Measurements from ENCODE around the gene CELSR1. TPM values are rescaled to one million over a fixed set of nuclear protein-coding genes. Genes with fewer than 3 reads are reported as not detected.

The CELSR1 gene
- total and polyA plus RNA-seq, 8 donors, result 0.75 to 3.2 (median 1.2) TPM

GRCh38 chr22:46410291-46410808 lies 127.1 kb downstream of the CELSR1 start:
- no peak for FAIRE-seq
- no peaks in the 10 kb centered on the region for H3K27me3 ChIP-seq
- intact Hi-C loops (cut with DNase I), result no loop called here
- TF ChIP-seq, protein P1, sequence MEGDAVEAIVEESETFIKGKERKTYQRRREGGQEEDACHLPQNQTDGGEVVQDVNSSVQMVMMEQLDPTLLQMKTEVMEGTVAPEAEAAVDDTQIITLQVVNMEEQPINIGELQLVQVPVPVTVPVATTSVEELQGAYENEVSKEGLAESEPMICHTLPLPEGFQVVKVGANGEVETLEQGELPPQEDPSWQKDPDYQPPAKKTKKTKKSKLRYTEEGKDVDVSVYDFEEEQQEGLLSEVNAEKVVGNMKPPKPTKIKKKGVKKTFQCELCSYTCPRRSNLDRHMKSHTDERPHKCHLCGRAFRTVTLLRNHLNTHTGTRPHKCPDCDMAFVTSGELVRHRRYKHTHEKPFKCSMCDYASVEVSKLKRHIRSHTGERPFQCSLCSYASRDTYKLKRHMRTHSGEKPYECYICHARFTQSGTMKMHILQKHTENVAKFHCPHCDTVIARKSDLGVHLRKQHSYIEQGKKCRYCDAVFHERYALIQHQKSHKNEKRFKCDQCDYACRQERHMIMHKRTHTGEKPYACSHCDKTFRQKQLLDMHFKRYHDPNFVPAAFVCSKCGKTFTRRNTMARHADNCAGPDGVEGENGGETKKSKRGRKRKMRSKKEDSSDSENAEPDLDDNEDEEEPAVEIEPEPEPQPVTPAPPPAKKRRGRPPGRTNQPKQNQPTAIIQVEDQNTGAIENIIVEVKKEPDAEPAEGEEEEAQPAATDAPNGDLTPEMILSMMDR (IDR thresholded peaks at IDR 0.05), result no peak
- 84 to 90% methylated on average over 28 of the region's 28 CpGs for WGBS, 2 donors
- no peaks in the 10 kb centered on the region for H3K4me1 ChIP-seq
- ATAC-seq, result no peak
- DNase-seq, result no peak
- no peak overlapping the region for H3K27ac ChIP-seq
- H3K9me3 ChIP-seq, result no peaks in the 10 kb centered on the region
- no peaks in the 10 kb centered on the region for H3K36me3 ChIP-seq
- H3K4me3 ChIP-seq, result no peak overlapping the region

DNA sequence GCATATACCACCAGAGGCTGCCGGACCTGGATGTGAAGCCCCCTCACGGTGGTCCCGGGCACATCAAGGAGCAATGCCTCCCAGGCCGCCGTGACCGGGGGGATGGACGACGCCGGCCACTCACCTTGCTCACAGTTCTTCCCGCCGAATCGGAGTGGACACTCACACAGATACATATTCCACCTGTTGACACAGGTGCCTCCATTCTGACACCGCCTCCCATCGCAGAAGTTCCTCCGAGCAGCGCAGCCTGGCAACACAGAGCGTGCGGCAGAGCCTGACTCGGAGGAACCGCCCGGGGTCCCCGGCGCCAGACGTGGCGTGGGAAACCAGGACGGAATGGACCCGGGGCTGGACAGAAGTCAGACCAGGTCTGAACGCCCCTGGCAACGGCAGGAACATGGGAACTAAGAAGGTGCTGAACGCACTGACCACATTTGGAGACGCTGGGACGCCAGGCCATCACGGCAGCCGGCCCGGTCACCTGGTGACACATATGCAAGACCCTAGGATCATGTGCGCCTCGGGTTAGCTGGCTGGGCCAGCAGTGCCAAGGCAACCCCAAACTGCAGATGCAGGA lies 127.7 kb downstream of the CELSR1 start:
- Histone ChIP-seq H3K4me1 (no peaks in the 10 kb centered on the region), H3K36me3 (no peaks in the 10 kb centered on the region), H3K27me3 (no peaks in the 10 kb centered on the region), H3K27ac (no peak overlapping the region), H3K4me3 (no peak overlapping the region), H3K9me3 (no peaks in the 10 kb centered on the region)
- WGBS, 2 donors, result 81 to 88% methylated on average over 37 of the region's 37 CpGs
- TF ChIP-seq, protein P1 (IDR thresholded peaks at IDR 0.05), result no peak
- ATAC-seq, result no peak
- DNase-seq, result peak in 1 of 6 donors; percentile 50
- no peak for FAIRE-seq
- intact Hi-C loops (cut with DNase I), result no loop called here

GRCh38 chr22:46408568-46409506 lies 128.6 kb downstream of the CELSR1 start:
- WGBS, 2 donors, result 75 to 84% methylated on average over 41 of the region's 41 CpGs
- intact Hi-C loops (cut with DNase I), result no loop called here
- no peak for ATAC-seq

DNA sequence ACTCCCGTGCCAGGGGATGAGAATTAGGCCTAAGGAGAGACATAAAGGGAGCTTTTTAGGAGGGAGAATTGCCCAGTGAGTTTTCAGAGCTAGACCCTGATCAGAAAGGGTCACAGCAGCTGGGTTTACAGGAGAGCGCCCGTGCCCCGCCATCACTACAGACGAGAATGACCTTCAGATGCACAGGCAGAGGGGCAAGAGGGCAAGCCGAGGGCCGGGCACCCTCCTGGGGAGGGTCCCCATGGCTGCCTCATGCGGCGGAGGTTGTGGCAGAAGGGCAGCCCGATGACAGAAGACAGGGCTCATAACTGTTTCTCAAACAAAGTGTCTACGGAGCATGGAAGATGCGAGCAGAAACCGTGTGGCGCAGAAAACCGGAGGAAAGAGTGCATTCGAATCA lies 129.7 kb downstream of the CELSR1 start:
- TF ChIP-seq, protein P1 (IDR thresholded peaks at IDR 0.05), result no peak
- Histone ChIP-seq H3K27me3 (no peaks in the 10 kb centered on the region), H3K9me3 (no peaks in the 10 kb centered on the region), H3K4me1 (no peaks in the 10 kb centered on the region), H3K4me3 (no peak overlapping the region), H3K36me3 (no peaks in the 10 kb centered on the region), H3K27ac (no peak overlapping the region)
- 78 to 87% methylated on average over 16 of the region's 16 CpGs for whole genome bisulfite sequencing, 2 donors
- no peak for FAIRE-seq
- ATAC-seq, result no peak
- intact Hi-C loops (cut with DNase I), result no loop called here
- DNase-seq, result peak in 1 of 6 donors; percentile 38

More at GRCh38 chr22:46408568-46409506, 128.6 kb downstream of the CELSR1 start:
- H3K4me3 ChIP-seq, result no peak overlapping the region
- no peaks in the 10 kb centered on the region for H3K36me3 ChIP-seq
- H3K27me3 ChIP-seq, result no peaks in the 10 kb centered on the region
- peak in 1 of 6 donors; percentile 47 for DNase-seq
- no peaks in the 10 kb centered on the region for H3K4me1 ChIP-seq
- FAIRE-seq, result no peak
- no peaks in the 10 kb centered on the region for H3K9me3 ChIP-seq
- no peak overlapping the region for H3K27ac ChIP-seq
- TF ChIP-seq, protein P1 (IDR thresholded peaks at IDR 0.05), result no peak

Data from pancreas (tissue), 10 donors.